CD4-positive, alpha-beta T cell treated with Interleukin-17A for 4 hours (primary cell): ENCODE measurements around the gene SLC27A1.
"Not testable (repeated sequence)": the region's sequence is repeated elsewhere in the genome, so short reads cannot be mapped to it uniquely, and the experiment has no call there.

Source experiments
- DNase-seq: peaks from one replicate; pipeline ENCODE4 v3.0.0-alpha.2; 2020; ENCODE audit warnings: mixed read lengths

Gene SLC27A1

GRCh38 chr19:17487284-17488121 lies 17.2 kb downstream of the SLC27A1 start:
- DNase-seq: no peak

GRCh38 chr19:17488593-17489391 lies 18.5 kb downstream of the SLC27A1 start:
- peak; percentile 88 for DNase-seq

GRCh38 chr19:17489392-17490030 lies 19.2 kb downstream of the SLC27A1 start:
- DNase-seq: no peak

GRCh38 chr19:17490411-17490810 lies 20.1 kb downstream of the SLC27A1 start:
- peak; percentile 69 for DNase-seq

- DNase-seq: no peak
Measured at GRCh38 chr19:17491287-17491686, 21.0 kb downstream of the SLC27A1 start.

- DNase-seq: no peak
Measured at GRCh38 chr19:17495639-17496296, 25.4 kb downstream of the SLC27A1 start.

- DNase-seq: peak; percentile 90
Measured at GRCh38 chr19:17496337-17496997, 26.1 kb downstream of the SLC27A1 start.

GRCh38 chr19:17497149-17497798 lies 26.9 kb downstream of the SLC27A1 start:
- no peak for DNase-seq

- DNase-seq: not testable (repeated sequence)
Measured at GRCh38 chr19:17499025-17499424, 28.7 kb downstream of the SLC27A1 start.

GRCh38 chr19:17499648-17500446 lies 29.5 kb downstream of the SLC27A1 start:
- no peak for DNase-seq

GRCh38 chr19:17500447-17501198 lies 30.3 kb downstream of the SLC27A1 start:
- no peak for DNase-seq

GRCh38 chr19:17503240-17503639 lies 32.9 kb downstream of the SLC27A1 start:
- DNase-seq: no peak

GRCh38 chr19:17504030-17504429 lies 33.7 kb downstream of the SLC27A1 start:
- no peak for DNase-seq

- no peak for DNase-seq
Measured at GRCh38 chr19:17504456-17504855, 34.1 kb downstream of the SLC27A1 start.

- no peak for DNase-seq
Measured at GRCh38 chr19:17505223-17505622, 34.9 kb downstream of the SLC27A1 start.

GRCh38 chr19:17506745-17507144 lies 36.4 kb downstream of the SLC27A1 start:
- no peak for DNase-seq

GRCh38 chr19:17508558-17508933 lies 38.2 kb downstream of the SLC27A1 start:
- DNase-seq: not testable (repeated sequence)

GRCh38 chr19:17510220-17510993 lies 40.1 kb downstream of the SLC27A1 start:
- DNase-seq: no peak
